HTR-8/SVneo (cell line): ENCODE results near the gene BEND6.
A peak's percentile ranks its signal among the peaks of the same experiment; 100 is the strongest.

ENCODE experiments used
- DNase-seq: peaks from one replicate; pipeline ENCODE4 v3.0.0; 2011; ENCODE audit warnings: low spot score, mixed read lengths; ENCODE audit not compliant: insufficient read length
- FAIRE-seq: peaks from 2 replicates; lab custom pipeline; 2011; peaks lifted over from hg19 to GRCh38; lab: Jason Lieb, UNC

Gene BEND6

GRCh38 chr6:56954403-56955170, at the start of gene BEND6:
BEND6 (plus strand) TSS chr6:56955107; CDS start chr6:56981811, 26,704 bp downstream.
- FAIRE-seq, result peak; percentile 83
- DNase-seq, result peak; percentile 65

- no peak for DNase-seq
- no peak for FAIRE-seq
Measured at GRCh38 chr6:56905378-56905777, 49.5 kb upstream of the BEND6 start.

GRCh38 chr6:56906752-56907151, 48.2 kb upstream of the BEND6 start:
- peak; percentile 75 for FAIRE-seq
- DNase-seq, result no peak

- FAIRE-seq (no peak), DNase-seq (no peak)
Measured at GRCh38 chr6:56909115-56909907, 45.6 kb upstream of the BEND6 start.

- peak; percentile 33 for DNase-seq
- FAIRE-seq, result no peak
Measured at GRCh38 chr6:56911847-56912246, 43.1 kb upstream of the BEND6 start.

GRCh38 chr6:56913285-56914074, 41.4 kb upstream of the BEND6 start:
- FAIRE-seq (no peak), DNase-seq (no peak)

GRCh38 chr6:56914798-56915658, 39.9 kb upstream of the BEND6 start:
- DNase-seq, result no peak
- FAIRE-seq, result no peak

- peak; percentile 80 for FAIRE-seq
- no peak for DNase-seq
Measured at GRCh38 chr6:56915832-56916231, 39.1 kb upstream of the BEND6 start.

GRCh38 chr6:56916849-56917551, 37.9 kb upstream of the BEND6 start:
- DNase-seq, result no peak
- FAIRE-seq, result no peak

GRCh38 chr6:56922645-56923044, 32.3 kb upstream of the BEND6 start:
- DNase-seq, result no peak
- no peak for FAIRE-seq

- FAIRE-seq, result no peak
- no peak for DNase-seq
Measured at GRCh38 chr6:56923565-56923964, 31.3 kb upstream of the BEND6 start.

- FAIRE-seq (no peak), DNase-seq (no peak)
Measured at GRCh38 chr6:56927538-56928453, 27.1 kb upstream of the BEND6 start.

GRCh38 chr6:56930846-56931245, 24.1 kb upstream of the BEND6 start:
- peak; percentile 31 for FAIRE-seq
- DNase-seq, result no peak

- DNase-seq, result no peak
- no peak for FAIRE-seq
Measured at GRCh38 chr6:56932910-56933477, 21.9 kb upstream of the BEND6 start.

- FAIRE-seq, result no peak
- DNase-seq, result no peak
Measured at GRCh38 chr6:56933650-56934049, 21.3 kb upstream of the BEND6 start.

GRCh38 chr6:56934876-56935275, 20.0 kb upstream of the BEND6 start:
- no peak for FAIRE-seq
- no peak for DNase-seq

GRCh38 chr6:56936466-56936865, 18.4 kb upstream of the BEND6 start:
- no peak for FAIRE-seq
- no peak for DNase-seq
